Kidney (tissue), 14 donors: ENCODE results near the gene ADGRG1. TPM values are rescaled to one million over a fixed set of nuclear protein-coding genes. Genes with fewer than 3 reads are reported as not detected.

ENCODE experiments used
- DNase-seq, 5 donors: peaks; one replicate each; pipeline ENCODE4 v3.0.0-alpha.2; 2013 to 2020
- FAIRE-seq: peaks from 2 replicates; lab custom pipeline; 2012; peaks lifted over from hg19 to GRCh38; lab: Jason Lieb, UNC
- H3K27ac ChIP-seq, 2 donors: one replicate each; pipeline ENCODE4 v1.7.0; 2013; ENCODE audit warnings: low read depth in 2 of 2, low read length in 2 of 2, inconsistent platforms in 1 of 2
- H3K27me3 ChIP-seq: one replicate; pipeline ENCODE4 v1.7.1; 2013; ENCODE audit warnings: low read length, inconsistent platforms; ENCODE audit not compliant: control insufficient read depth, insufficient read depth
- H3K36me3 ChIP-seq, 3 donors: one replicate each; pipeline versions ENCODE4 v1.7.0 to v1.7.1; 2013; ENCODE audit warnings: low read length in 3 of 3, control low read depth in 1 of 3, inconsistent platforms in 1 of 3; ENCODE audit not compliant: insufficient read depth in 3 of 3, control insufficient read depth in 2 of 3
- H3K4me1 ChIP-seq, 3 donors: one replicate each; pipeline versions ENCODE4 v1.7.0 to v1.7.1; 2013; ENCODE audit warnings: low read length in 3 of 3, inconsistent platforms in 1 of 3, low read depth in 1 of 3; ENCODE audit not compliant: control insufficient read depth in 2 of 3, insufficient read depth in 2 of 3
- H3K4me3 ChIP-seq, 3 donors: one replicate each; pipeline versions ENCODE4 v1.7.0 to v1.8.1; 2013; ENCODE audit warnings: low read length in 3 of 3, control low read depth in 1 of 3, inconsistent platforms in 1 of 3
- H3K9ac ChIP-seq, 3 donors: one replicate each; pipeline versions ENCODE4 v1.7.0 to v1.7.1; 2013; ENCODE audit warnings: low read length in 3 of 3, control low read depth in 1 of 3, inconsistent platforms in 1 of 3
- H3K9me3 ChIP-seq, 3 donors: one replicate each; pipeline versions ENCODE4 v1.7.0 to v1.7.1; 2013; ENCODE audit warnings: low read length in 3 of 3, control low read depth in 1 of 3, inconsistent platforms in 1 of 3; ENCODE audit not compliant: control insufficient read depth in 2 of 3, insufficient read depth in 1 of 3
- CTCF ChIP-seq: IDR thresholded peaks from 3 replicates; pipeline ENCODE4 v1.5.1; 2012; ENCODE audit warnings: mild to moderate bottlenecking, moderate library complexity, borderline replicate concordance; ENCODE audit not compliant: insufficient read depth; ENCODE audit errors: extremely low read depth
- intact Hi-C: fragments of 100-400 bp; cut with DNase I; formaldehyde crosslinking; loops from one replicate; pipeline ENCODE4 v1.11.1; 2022
- polyA plus RNA-seq: library from polyadenylated mRNA; stranded (reverse); fragments of 350-450 nt; fragmentation: Illumina TruSeq; extraction: RNeasy Lipid Tissue Mini Kit (QIAGEN cat#74804); gene quantifications from one replicate; pipeline ENCODE4 v1.2.3, GENCODE V29; 2014; ENCODE audit warnings: low read depth, low replicate concordance; ENCODE audit not compliant: insufficient read depth
- total RNA-seq: library from RNA; stranded (reverse); fragmentation: NEBNext Ultra II Directional; extraction: Animal tissue kit (Norgen Biotek cat#: 25700); gene quantifications from one replicate; pipeline ENCODE4 v1.2.1, GENCODE V29; 2021
- donor health status: control.
- donor health status: control.
- donor health status: control.
- donor health status: control.
- donor health status: control.
- donor health status: DM: yes; HTN: yes; CAD: no.
- donor health status: Normal renal cell carcinoma (clear cell type).

The ADGRG1 gene
- total and polyA plus RNA-seq, 2 donors from 2014 or later, result 188 to 351 TPM

DNA sequence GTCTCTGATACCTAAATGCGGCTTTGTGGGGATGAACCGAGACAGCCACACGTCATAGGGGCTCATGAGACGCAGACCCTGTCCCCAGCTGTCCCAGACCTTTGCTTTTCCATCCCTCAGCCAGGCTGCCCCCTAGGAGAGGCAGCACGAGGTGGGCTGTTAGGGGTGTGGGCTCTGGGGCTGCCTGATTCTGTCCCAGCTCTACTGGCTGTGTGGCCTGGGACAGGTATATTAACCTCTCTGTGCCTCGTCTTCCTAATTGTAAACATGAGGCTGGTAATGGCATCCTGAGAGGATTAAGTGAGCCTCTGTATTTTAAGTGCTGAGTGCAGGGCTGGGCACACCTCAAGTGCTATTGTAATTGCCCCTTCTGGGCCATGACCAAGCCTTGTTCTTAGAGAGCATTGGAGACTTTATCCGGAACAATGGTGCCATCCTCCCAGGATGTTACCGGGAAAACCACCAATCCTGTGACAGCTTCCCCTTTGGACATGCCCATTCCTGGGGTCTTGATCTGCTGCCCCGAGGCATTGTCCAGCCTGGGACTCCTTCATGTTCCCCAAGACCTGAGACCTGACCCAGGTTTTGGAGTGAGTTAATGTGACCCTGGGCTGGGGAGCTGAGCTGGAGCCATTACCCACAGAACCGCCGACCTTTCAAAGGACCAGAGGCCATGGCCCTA is 5.1 kb downstream of the ADGRG1 start:
- FAIRE-seq (no peak), DNase-seq (no peak)
- Histone ChIP-seq H3K4me1 (peaks cover 4 to 76% (median 70%) of the 10 kb centered on the region in 3 donors), H3K9me3 (peaks cover 0 to 2% (median 0%) of the 10 kb centered on the region in 3 donors), H3K36me3 (peaks cover 0 to 5% (median 0%) of the 10 kb centered on the region in 3 donors), H3K27me3 (peaks cover 2% of the 10 kb centered on the region), H3K27ac (peak overlapping the region; percentile 75 to 98), H3K9ac (peak overlapping the region in 1 of 3 donors; percentile 49), H3K4me3 (no peak overlapping the region)
- no peak for TF ChIP-seq CTCF
- intact Hi-C loops, result no loop called here

DNA sequence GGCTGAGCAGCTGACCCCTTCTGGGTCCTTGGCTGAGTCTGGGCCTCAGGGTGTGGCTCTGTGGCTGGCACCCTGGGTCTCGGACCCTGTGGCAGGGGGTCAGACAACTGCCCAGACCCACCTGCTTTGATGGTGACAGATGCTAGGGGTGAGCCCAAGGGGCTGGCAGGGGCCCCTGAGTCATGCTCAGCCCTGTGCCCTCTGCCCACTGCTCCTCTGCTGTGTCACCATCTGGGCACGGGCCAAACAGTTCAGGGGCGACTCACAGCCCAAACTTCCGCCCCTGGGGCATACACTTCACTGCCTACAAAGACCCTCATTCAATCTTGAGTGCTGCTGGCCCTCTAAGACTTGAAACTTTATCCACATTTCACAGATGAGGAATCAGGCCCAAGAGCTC is 5.7 kb downstream of the ADGRG1 start:
- no peak for TF ChIP-seq CTCF
- Histone ChIP-seq H3K27ac (peak overlapping the region; percentile 81 to 98), H3K27me3 (no peaks in the 10 kb centered on the region), H3K36me3 (peaks cover 0 to 5% (median 0%) of the 10 kb centered on the region in 3 donors), H3K9ac (peak overlapping the region in 1 of 3 donors; percentile 49), H3K4me3 (peak overlapping the region in 1 of 3 donors; percentile 16), H3K4me1 (peaks cover 0 to 78% (median 65%) of the 10 kb centered on the region in 3 donors), H3K9me3 (no peaks in the 10 kb centered on the region)
- intact Hi-C loops, result no loop called here
- no peak for FAIRE-seq
- DNase-seq, result no peak

DNA sequence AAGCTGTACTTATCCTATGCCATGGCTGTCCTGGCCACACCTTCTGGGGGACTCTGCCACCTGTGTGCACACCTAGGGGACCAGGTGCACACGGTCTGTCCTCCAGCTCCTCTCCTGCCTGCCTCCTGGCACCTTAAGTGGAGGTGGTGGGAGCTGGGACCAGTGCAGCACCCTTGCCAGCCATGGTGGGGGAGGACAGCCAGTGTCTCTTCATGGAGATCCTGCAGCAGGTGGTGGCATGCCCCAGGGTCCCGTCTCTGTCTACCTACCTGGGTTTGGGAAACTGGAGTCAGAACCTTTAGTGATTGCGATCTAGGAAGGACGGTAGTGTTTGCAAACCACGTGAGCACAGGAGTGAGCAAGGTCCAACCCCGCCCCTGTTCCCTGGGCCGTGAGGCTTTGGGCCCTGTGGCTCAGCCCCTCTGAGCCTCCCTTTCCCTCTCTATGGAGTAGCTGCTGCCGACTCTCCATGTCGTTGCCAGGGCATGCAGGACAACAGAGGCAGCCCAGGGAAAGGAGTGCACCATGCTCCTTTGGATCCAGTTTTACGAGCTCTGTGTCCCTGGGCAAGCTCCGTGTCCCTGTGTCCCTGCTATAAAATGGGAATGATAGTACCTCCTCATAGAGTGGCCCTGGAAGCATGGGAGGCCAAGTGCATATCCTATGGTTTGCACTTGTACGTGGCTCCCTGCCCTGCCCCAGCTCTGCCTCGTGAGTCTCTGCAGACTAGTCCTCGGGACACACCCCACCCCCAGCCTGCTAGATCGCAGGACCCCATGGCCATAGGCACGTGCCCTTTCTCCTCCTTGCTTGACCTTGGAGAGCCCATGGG is 7.1 kb downstream of the ADGRG1 start:
- Histone ChIP-seq H3K9me3 (no peaks in the 10 kb centered on the region), H3K27me3 (no peaks in the 10 kb centered on the region), H3K4me3 (peak overlapping the region in 2 of 3 donors; percentile 16 to 36), H3K27ac (peak overlapping the region; percentile 81 to 98), H3K9ac (peak overlapping the region in 1 of 3 donors; percentile 30), H3K36me3 (peaks cover 0 to 5% (median 0%) of the 10 kb centered on the region in 3 donors), H3K4me1 (peaks cover 0 to 82% (median 68%) of the 10 kb centered on the region in 3 donors)
- no peak for TF ChIP-seq CTCF
- intact Hi-C loops, result no loop called here
- peak in 1 of 5 donors; percentile 42 for DNase-seq
- FAIRE-seq, result no peak
